HepG2 (cell line): Measurements from ENCODE around the gene DIAPH3. TPM values are rescaled to one million over a fixed set of nuclear protein-coding genes. Genes with fewer than 3 reads are reported as not detected.

ENCODE experiments used
- ATAC-seq: fragments of 200-7000 bp; cut with Tn5 transposase; 3 replicates; pipeline ENCODE4 v1.9.1; 2020; ENCODE audit warnings: mild to moderate bottlenecking, moderate library complexity
- BruUV-seq: library from RNA; stranded (reverse); fragments of 400-500 nt; replicated peaks from 2 replicates; lab custom pipeline; 2021; lab: Mats Ljungman, UMichigan
- CTCF ChIA-PET: fragments of 300-600 bp; formaldehyde crosslinking; extraction: SDS; loops from one replicate; lab custom pipeline; 2021; ENCODE audit warnings: low total read pairs, inconsistent platforms, low intra/inter-chr PET ratio; lab: Yijun Ruan, JAX
- POLR2A ChIA-PET: fragments of 350-600 bp; sonication (Branson Sonifier 250); formaldehyde crosslinking; loops from one replicate; lab custom pipeline; 2020; ENCODE audit warnings: antibody characterized with exemption, inconsistent platforms; lab: Yijun Ruan, JAX
- DNase-seq: peaks from one replicate; pipeline ENCODE4 v3.0.0-alpha.2; 2015; ENCODE audit warnings: low spot score
- FAIRE-seq: peaks from 3 replicates; lab custom pipeline; 2011; peaks lifted over from hg19 to GRCh38; lab: Jason Lieb, UNC
- H2AFZ ChIP-seq: one replicate; pipeline ENCODE4 v1.6.1; 2011; ENCODE audit warnings: low read length, inconsistent platforms
- H3K27ac ChIP-seq: fragments of 300-600 bp; 3 replicates; pipeline ENCODE4 v1.8.0; 2011; ENCODE audit warnings: mixed run types, mild to moderate bottlenecking, mixed read lengths, low read length, inconsistent platforms; ENCODE audit not compliant: insufficient read depth; ENCODE audit errors: extremely low read length
- H3K27me3 ChIP-seq, 2 experiments: fragments of 200-600 bp in 1 of 2; 2 replicates in 1 of 2; 3 replicates in 1 of 2; pipeline versions ENCODE4 v1.6.0 to v1.8.0; 2011; ENCODE audit warnings: low read length in 2 of 2, mild to moderate bottlenecking in 2 of 2, moderate library complexity in 2 of 2, inconsistent platforms in 1 of 2; ENCODE audit not compliant: insufficient read depth in 2 of 2, control insufficient read depth in 1 of 2
- H3K36me3 ChIP-seq, 2 experiments: fragments of 200-600 bp in 1 of 2; replicated peaks in 1 of 2; 2 replicates in 1 of 2; 3 replicates in 1 of 2; pipeline versions ENCODE4 v1.5.1 to v1.8.0; 2011; ENCODE audit warnings: low read length in 2 of 2, inconsistent platforms in 1 of 2; ENCODE audit not compliant: insufficient read depth in 2 of 2, control insufficient read depth in 1 of 2
- H3K4me1 ChIP-seq: 2 replicates; pipeline ENCODE4 v1.5.1; 2012; ENCODE audit warnings: low read length, inconsistent platforms; ENCODE audit not compliant: insufficient read depth
- H3K4me2 ChIP-seq: 2 replicates; pipeline ENCODE4 v1.6.0; 2011; ENCODE audit warnings: low read depth, low read length, inconsistent platforms
- H3K4me3 ChIP-seq, 3 experiments: fragments of 200-600 bp in 1 of 3; sonication (generic), shearing (Covaris generic) in 1 of 3; replicated peaks in 1 of 3; 2 replicates each; pipeline ENCODE4 v1.5.1; 2011 to 2016; ENCODE audit warnings: low read length in 3 of 3, inconsistent platforms in 2 of 3, low read depth in 2 of 3, mild to moderate bottlenecking in 2 of 3, control low read depth in 1 of 3, mixed read lengths in 1 of 3; ENCODE audit not compliant: insufficient read depth in 1 of 3
- H3K79me2 ChIP-seq: one replicate; pipeline ENCODE4 v1.6.1; 2011; ENCODE audit warnings: low read length, inconsistent platforms; ENCODE audit not compliant: insufficient read depth
- H3K9ac ChIP-seq: 2 replicates; pipeline ENCODE4 v1.6.0; 2011; ENCODE audit warnings: mild to moderate bottlenecking, low read depth, low read length, inconsistent platforms; ENCODE audit not compliant: insufficient read depth
- H3K9me3 ChIP-seq: 2 replicates; pipeline ENCODE4 v1.5.1; 2012; ENCODE audit warnings: mild to moderate bottlenecking, low read length
- H4K20me1 ChIP-seq: 2 replicates; pipeline ENCODE4 v1.6.0; 2011; ENCODE audit warnings: inconsistent platforms, mild to moderate bottlenecking, low read length, moderate library complexity; ENCODE audit not compliant: insufficient read depth
- GATAD1 ChIP-seq: IDR thresholded peaks from 2 replicates; pipeline ENCODE4 v1.6.1; 2016; ENCODE audit warnings: missing genetic modification reagents, missing compliant biosample characterization
- KMT2A ChIP-seq: sonication (generic); formaldehyde crosslinking; IDR thresholded peaks from 2 replicates; pipeline ENCODE4 v1.4.0; 2020; ENCODE audit warnings: missing genetic modification reagents
- MTF1 ChIP-seq: sonication (generic); formaldehyde crosslinking; IDR thresholded peaks from 2 replicates; pipeline ENCODE4 v1.5.0; 2020; ENCODE audit warnings: missing genetic modification reagents
- POLR2A ChIP-seq, 2 experiments: IDR thresholded peaks; 2 replicates each; pipeline ENCODE4 v1.6.1; 2011; ENCODE audit warnings: low read depth in 2 of 2, low read length in 2 of 2, mild to moderate bottlenecking in 1 of 2, moderate library complexity in 1 of 2; ENCODE audit not compliant: insufficient read depth in 1 of 2
- SMAD1 ChIP-seq: sonication (generic); formaldehyde crosslinking; IDR thresholded peaks from 2 replicates; pipeline ENCODE4 v1.4.0; 2020; ENCODE audit warnings: missing genetic modification reagents, low read depth, mild to moderate bottlenecking, borderline replicate concordance
- SRY ChIP-seq: sonication (generic); formaldehyde crosslinking; IDR thresholded peaks from 2 replicates; pipeline ENCODE4 v1.8.0; 2022; ENCODE audit warnings: mild to moderate bottlenecking, missing genetic modification reagents
- U2AF1 ChIP-seq: fragments of 200-400 bp; formaldehyde crosslinking; optimal IDR thresholded peaks from 2 replicates; pipeline ENCODE3; 2017; ENCODE audit warnings: mild to moderate bottlenecking, low read depth, low read length
- ZBTB38 ChIP-seq: sonication (generic); formaldehyde crosslinking; IDR thresholded peaks from 2 replicates; pipeline ENCODE4 v1.5.1; 2020; ENCODE audit warnings: mild to moderate bottlenecking, missing genetic modification reagents
- ZNF343 ChIP-seq: sonication (generic); formaldehyde crosslinking; IDR thresholded peaks from 2 replicates; pipeline ENCODE4 v1.4.0; 2020; ENCODE audit warnings: mild to moderate bottlenecking, missing genetic modification reagents
- ZNF460 ChIP-seq: sonication (generic); formaldehyde crosslinking; IDR thresholded peaks from 2 replicates; pipeline ENCODE4 v1.5.1; 2020; ENCODE audit warnings: missing genetic modification reagents, mild to moderate bottlenecking, borderline replicate concordance
- ZNF510 ChIP-seq: sonication (generic); formaldehyde crosslinking; IDR thresholded peaks from 2 replicates; pipeline ENCODE4 v1.4.0; 2020; ENCODE audit warnings: low read depth, mild to moderate bottlenecking, missing genetic modification reagents
- ZNF652 ChIP-seq: IDR thresholded peaks from 2 replicates; pipeline ENCODE4 v1.6.1; 2016; ENCODE audit warnings: low read depth, borderline replicate concordance
- in situ Hi-C: cut with HindIII; loops from 2 replicates; pipeline ENCODE4 v1.10.0; 2017; ENCODE audit warnings: low pct_unique_long_range_greater_than_20kb; ENCODE audit not compliant: extremely low pct_ligation_motif_present
- intact Hi-C: fragments of 100-400 bp; cut with micrococcal nuclease; formaldehyde crosslinking; loops from one replicate; pipeline ENCODE4 v1.10.0; 2022; ENCODE audit not compliant: unreplicated experiment
- polyA plus RNA-seq, 8 experiments: library from polyadenylated mRNA; depleted of rRNA in 3 of 8; stranded (reverse) in 7 of 8; unstranded in 1 of 8; fragments of >200 nt; fragmentation: Illumina TruSeq in 4 of 8; extraction: Trizol in 4 of 8; gene quantifications; 2 replicates each; pipeline versions ENCODE4 v1.2.1 to v1.2.3, GENCODE V29; 2011 to 2016; ENCODE audit warnings: low read depth in 4 of 8, missing spikeins in 1 of 8, mixed read lengths in 1 of 8; ENCODE audit not compliant: insufficient read depth in 1 of 8
- total RNA-seq, 5 experiments: library from RNA; depleted of rRNA; stranded (reverse); fragments of >200 nt; fragmentation: Illumina TruSeq; extraction: Trizol; gene quantifications; 2 replicates each; pipeline ENCODE4 v1.2.3, GENCODE V29; 2016; ENCODE audit warnings: low read depth in 1 of 5
- TF ChIP-seq, protein P1 (sequence below): IDR thresholded peaks from 2 replicates; pipeline ENCODE4 v1.6.1; 2016; ENCODE audit warnings: low read depth, missing genetic modification reagents, missing compliant biosample characterization
- TF ChIP-seq, protein P2 (sequence below): sonication (generic); formaldehyde crosslinking; IDR thresholded peaks from 2 replicates; pipeline ENCODE4 v1.8.0; 2022; ENCODE audit warnings: missing genetic modification reagents, mild to moderate bottlenecking, inconsistent platforms, borderline replicate concordance

DIAPH3 gene
- total and polyA plus RNA-seq, 2 of the 13 experiments (the other 11 are each of a cell fraction or from before 2014, with no cell fraction given) = 4.0 to 9.3 TPM

GRCh38 chr13:60164234-60164889 is 634 bp upstream of the DIAPH3 start (continued):
- TF ChIP-seq, protein P1, sequence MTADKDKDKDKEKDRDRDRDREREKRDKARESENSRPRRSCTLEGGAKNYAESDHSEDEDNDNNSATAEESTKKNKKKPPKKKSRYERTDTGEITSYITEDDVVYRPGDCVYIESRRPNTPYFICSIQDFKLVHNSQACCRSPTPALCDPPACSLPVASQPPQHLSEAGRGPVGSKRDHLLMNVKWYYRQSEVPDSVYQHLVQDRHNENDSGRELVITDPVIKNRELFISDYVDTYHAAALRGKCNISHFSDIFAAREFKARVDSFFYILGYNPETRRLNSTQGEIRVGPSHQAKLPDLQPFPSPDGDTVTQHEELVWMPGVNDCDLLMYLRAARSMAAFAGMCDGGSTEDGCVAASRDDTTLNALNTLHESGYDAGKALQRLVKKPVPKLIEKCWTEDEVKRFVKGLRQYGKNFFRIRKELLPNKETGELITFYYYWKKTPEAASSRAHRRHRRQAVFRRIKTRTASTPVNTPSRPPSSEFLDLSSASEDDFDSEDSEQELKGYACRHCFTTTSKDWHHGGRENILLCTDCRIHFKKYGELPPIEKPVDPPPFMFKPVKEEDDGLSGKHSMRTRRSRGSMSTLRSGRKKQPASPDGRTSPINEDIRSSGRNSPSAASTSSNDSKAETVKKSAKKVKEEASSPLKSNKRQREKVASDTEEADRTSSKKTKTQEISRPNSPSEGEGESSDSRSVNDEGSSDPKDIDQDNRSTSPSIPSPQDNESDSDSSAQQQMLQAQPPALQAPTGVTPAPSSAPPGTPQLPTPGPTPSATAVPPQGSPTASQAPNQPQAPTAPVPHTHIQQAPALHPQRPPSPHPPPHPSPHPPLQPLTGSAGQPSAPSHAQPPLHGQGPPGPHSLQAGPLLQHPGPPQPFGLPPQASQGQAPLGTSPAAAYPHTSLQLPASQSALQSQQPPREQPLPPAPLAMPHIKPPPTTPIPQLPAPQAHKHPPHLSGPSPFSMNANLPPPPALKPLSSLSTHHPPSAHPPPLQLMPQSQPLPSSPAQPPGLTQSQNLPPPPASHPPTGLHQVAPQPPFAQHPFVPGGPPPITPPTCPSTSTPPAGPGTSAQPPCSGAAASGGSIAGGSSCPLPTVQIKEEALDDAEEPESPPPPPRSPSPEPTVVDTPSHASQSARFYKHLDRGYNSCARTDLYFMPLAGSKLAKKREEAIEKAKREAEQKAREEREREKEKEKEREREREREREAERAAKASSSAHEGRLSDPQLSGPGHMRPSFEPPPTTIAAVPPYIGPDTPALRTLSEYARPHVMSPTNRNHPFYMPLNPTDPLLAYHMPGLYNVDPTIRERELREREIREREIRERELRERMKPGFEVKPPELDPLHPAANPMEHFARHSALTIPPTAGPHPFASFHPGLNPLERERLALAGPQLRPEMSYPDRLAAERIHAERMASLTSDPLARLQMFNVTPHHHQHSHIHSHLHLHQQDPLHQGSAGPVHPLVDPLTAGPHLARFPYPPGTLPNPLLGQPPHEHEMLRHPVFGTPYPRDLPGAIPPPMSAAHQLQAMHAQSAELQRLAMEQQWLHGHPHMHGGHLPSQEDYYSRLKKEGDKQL (CRISPR knock-in tag) = no peak
- TF ChIP-seq SMAD1 = no peak
- TF ChIP-seq ZBTB38 (CRISPR knock-in tag) = no peak
- TF ChIP-seq ZNF460 (CRISPR knock-in tag) = no peak
- TF ChIP-seq ZNF652 (CRISPR knock-in tag) = no peak
- TF ChIP-seq U2AF1 = no peak

DNA sequence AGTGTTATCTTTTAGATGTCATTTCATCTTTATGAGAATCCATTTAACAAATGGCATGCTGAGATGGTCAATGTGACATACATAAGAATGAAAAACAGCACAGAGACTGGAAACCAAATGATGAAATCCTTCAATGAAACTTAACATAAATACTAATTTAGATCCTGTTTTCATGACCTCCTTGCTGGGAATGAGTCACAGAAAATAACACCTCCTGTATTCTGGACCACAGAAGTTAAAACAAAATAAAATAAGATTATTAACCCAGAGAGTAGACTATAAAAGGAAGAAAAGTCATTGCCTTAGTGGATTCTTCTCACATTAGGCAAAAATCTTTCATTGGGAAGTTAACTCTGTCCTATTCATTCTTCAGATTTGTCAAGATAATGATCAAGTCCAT is 1.6 kb downstream of the DIAPH3 start:
- FAIRE-seq (no peak), DNase-seq (no peak), ATAC-seq (no peak)
- TF ChIP-seq, protein P2, sequence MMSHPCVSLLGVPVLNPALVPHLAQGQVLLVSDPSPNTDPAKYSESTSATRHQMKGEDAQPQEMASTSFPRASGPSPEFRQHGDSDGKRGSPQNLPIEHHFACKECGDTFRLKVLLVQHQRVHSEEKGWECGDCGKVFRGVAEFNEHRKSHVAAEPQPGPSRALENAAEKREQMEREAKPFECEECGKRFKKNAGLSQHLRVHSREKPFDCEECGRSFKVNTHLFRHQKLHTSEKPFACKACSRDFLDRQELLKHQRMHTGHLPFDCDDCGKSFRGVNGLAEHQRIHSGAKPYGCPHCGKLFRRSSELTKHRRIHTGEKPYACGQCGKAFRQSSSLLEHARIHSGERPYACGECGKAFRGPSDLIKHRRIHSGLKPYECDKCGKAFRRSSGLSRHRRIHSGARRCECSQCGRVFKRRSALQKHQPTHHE (CRISPR knock-in tag) = no peak
- TF ChIP-seq KMT2A (CRISPR knock-in tag) = no peak
- no peak for TF ChIP-seq SRY (CRISPR knock-in tag)
- no peak for TF ChIP-seq GATAD1 (CRISPR knock-in tag)
- no peak for TF ChIP-seq MTF1 (CRISPR knock-in tag)
- TF ChIP-seq ZNF510 (CRISPR knock-in tag) = no peak
- TF ChIP-seq ZNF343 = no peak
- no peak for TF ChIP-seq POLR2A (IDR thresholded peaks at IDR 0.05; ENCODE audit: insufficient read depth in 1 of 2, low read depth in 2 of 2, low read length in 2 of 2)
- Histone ChIP-seq H3K36me3 (no peaks in the 10 kb centered on the region), H3K27me3 (no peaks in the 10 kb centered on the region; a peak in 1 of 5 replicates), H3K27ac (no peak overlapping the region), H2AFZ (no peak overlapping the region), H3K4me2 (peak overlapping the region; percentile 74), H3K79me2 (peaks cover 29% of the 10 kb centered on the region), H3K4me1 (peaks cover 32% of the 10 kb centered on the region), H3K9me3 (no peaks in the 10 kb centered on the region), H3K9ac (no peak overlapping the region), H3K4me3 (peak overlapping the region in 1 of 3 experiments; percentile 92; a peak in 1 of 6 replicates), H4K20me1 (no peaks in the 10 kb centered on the region)
- no TSS peak for BruUV-seq
- intact Hi-C loops (loop anchor here (5.0 kb wide), 1 partner anchor 235 kb away; the partner anchor contains the start of gene TDRD3), in situ Hi-C loops (loop anchor here (5.0 kb wide), 1 partner anchor 235 kb away; the partner anchor contains the start of gene TDRD3)
- CTCF ChIA-PET = no interaction called here
- POLR2A ChIA-PET = no interaction called here
